SK-N-MC (cell line): Measurements from ENCODE around the gene SPOCD1.

Experiments used
- EZH2 ChIP-seq: fragments of 200-600 bp; sonication (generic); IDR thresholded peaks from one replicate; pipeline ENCODE4 v1.6.1; 2017; ENCODE audit warnings: antibody characterized with exemption
- POLR2AphosphoS5 ChIP-seq: IDR thresholded peaks from 2 replicates; pipeline ENCODE4 v1.6.1; 2012; ENCODE audit warnings: mild to moderate bottlenecking, low read depth, low read length, borderline replicate concordance

DNA sequence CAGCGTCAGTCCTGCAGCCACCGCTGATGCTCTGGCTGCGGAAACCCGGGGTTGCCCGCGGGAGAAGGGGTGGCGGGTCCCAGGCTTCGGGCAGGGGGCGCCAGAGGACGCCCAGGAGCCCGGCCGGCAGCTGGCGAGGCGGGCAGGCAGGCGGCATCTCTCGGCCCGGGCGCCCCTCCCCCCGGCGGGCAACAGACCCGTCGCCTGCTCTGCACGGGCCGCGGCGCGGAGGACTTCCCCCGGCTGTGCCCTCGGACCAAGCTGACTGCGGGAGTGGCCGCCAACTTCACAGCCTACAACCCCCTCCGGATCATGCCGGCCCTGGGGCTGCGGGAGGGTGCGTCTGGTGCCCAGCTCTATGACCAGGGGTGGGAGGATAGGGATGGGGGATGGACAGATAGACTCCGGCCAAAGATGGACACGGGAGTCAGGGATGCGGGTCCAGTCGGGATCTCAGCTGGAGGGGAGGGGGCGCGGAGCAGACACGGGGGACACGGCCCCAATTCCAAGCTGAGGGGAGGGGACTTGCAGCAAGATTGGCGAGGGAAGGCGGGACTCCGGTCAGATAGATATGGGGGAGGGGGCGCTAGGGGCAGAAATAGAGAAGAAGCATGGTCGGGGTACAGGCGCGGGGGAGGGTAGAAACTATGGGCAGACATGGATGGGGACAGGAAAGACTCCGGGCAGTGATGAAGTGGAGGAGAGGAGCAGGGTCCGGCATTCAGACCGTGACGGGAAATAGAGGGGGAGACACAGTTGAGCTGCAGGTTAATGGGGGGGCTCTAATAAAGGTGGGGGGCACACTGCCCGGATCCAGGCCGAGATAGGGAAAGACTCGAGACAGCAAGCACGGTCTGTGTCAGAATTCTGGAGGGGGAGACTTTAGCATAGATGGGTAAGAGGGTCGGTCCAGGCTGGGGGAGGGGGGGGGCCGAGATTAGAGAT, 52.8 kb downstream of the SPOCD1 start:
- TF ChIP-seq EZH2 (no peak), POLR2AphosphoS5 (no peak)
